GM12878 (cell line): ENCODE data around the gene CAPNS1. TPM values are rescaled to one million over a fixed set of nuclear protein-coding genes. Genes with fewer than 3 reads are reported as not detected.

Source experiments
- JUND ChIP-seq: IDR thresholded peaks from 2 replicates; pipeline ENCODE4 v1.6.1; 2012; ENCODE audit warnings: low read depth, mild to moderate bottlenecking, low read length, improper control_type of control experiment, moderate library complexity
- LARP7 ChIP-seq: fragments of 450-650 bp; IDR thresholded peaks from 2 replicates; pipeline ENCODE4 v1.6.1; 2017; ENCODE audit warnings: mild to moderate bottlenecking
- MTA3 ChIP-seq: IDR thresholded peaks from 2 replicates; pipeline ENCODE4 v1.6.1; 2012; ENCODE audit warnings: low read length, inconsistent platforms, borderline replicate concordance
- MYC ChIP-seq: IDR thresholded peaks from 2 replicates; pipeline ENCODE4 v1.6.1; 2011; ENCODE audit warnings: mild to moderate bottlenecking, low read length, moderate library complexity, inconsistent platforms; ENCODE audit not compliant: insufficient read depth, insufficient replicate concordance, insufficient read length, severe bottlenecking
- NFYB ChIP-seq: IDR thresholded peaks from 2 replicates; pipeline ENCODE4 v1.6.1; 2011; ENCODE audit warnings: low read depth, mild to moderate bottlenecking, low read length, improper control_type of control experiment, moderate library complexity; ENCODE audit not compliant: insufficient read depth
- RB1 ChIP-seq: fragments of 450-650 bp; formaldehyde crosslinking; IDR thresholded peaks from 2 replicates; pipeline ENCODE4 v1.6.1; 2017; ENCODE audit warnings: mild to moderate bottlenecking, borderline replicate concordance
- REST ChIP-seq: IDR thresholded peaks from 2 replicates; pipeline ENCODE4 v1.6.1; 2012; ENCODE audit warnings: mild to moderate bottlenecking, low read depth, low read length
- RFX5 ChIP-seq: IDR thresholded peaks from 2 replicates; pipeline ENCODE4 v1.6.1; 2011; ENCODE audit warnings: low read depth, low read length, improper control_type of control experiment
- SIN3A ChIP-seq: IDR thresholded peaks from 2 replicates; pipeline ENCODE4 v1.6.1; 2012; ENCODE audit warnings: low read depth, low read length, improper control_type of control experiment
- SREBF1 ChIP-seq: IDR thresholded peaks from 2 replicates; pipeline ENCODE4 v1.6.1; 2012; ENCODE audit warnings: mild to moderate bottlenecking, low read length
- STAT3 ChIP-seq: IDR thresholded peaks from 2 replicates; pipeline ENCODE4 v1.6.1; 2011; ENCODE audit warnings: low read depth, low read length, improper control_type of control experiment
- TCF7 ChIP-seq: IDR thresholded peaks from 2 replicates; pipeline ENCODE4 v1.6.1; 2014; ENCODE audit warnings: antibody characterized with exemption, borderline replicate concordance
- ZNF207 ChIP-seq: fragments of 450-650 bp; IDR thresholded peaks from 2 replicates; pipeline ENCODE4 v1.6.1; 2014; ENCODE audit warnings: antibody characterized with exemption, mild to moderate bottlenecking, borderline replicate concordance
- polyA plus RNA-seq, 11 experiments: library from polyadenylated mRNA; depleted of rRNA in 4 of 11; unstranded in 6 of 11; stranded (reverse) in 5 of 11; fragments of >200 nt; fragmentation: Nextera tagmentation in 4 of 11; fragmentation: Illumina TruSeq in 1 of 11; extraction: Ambion mirVana in 4 of 11; extraction: Trizol in 1 of 11; gene quantifications; 1 replicate in 1 of 11; 2 replicates in 10 of 11; pipeline versions ENCODE4 v1.2.1 to v1.2.3, GENCODE V29; 2011 to 2016; ENCODE audit warnings: inconsistent platforms in 2 of 11, missing spikeins in 2 of 11, low read depth in 1 of 11
- total RNA-seq, 4 experiments: library from RNA; depleted of rRNA in 3 of 4; stranded (reverse); fragments of >200 nt in 3 of 4; fragmentation: Illumina TruSeq in 1 of 4; extraction: Trizol in 1 of 4; gene quantifications; 2 replicates each; pipeline versions ENCODE4 v1.2.1 to v1.2.3, GENCODE V29; 2013 to 2021
- TF ChIP-seq, protein P1 (sequence below): fragments of 450-650 bp; IDR thresholded peaks from 2 replicates; pipeline ENCODE4 v1.6.1; 2016; ENCODE audit warnings: mild to moderate bottlenecking

The CAPNS1 gene
- total and polyA plus RNA-seq, 10 of the 15 experiments (the other 5 are each of a cell fraction or from before 2014, with no cell fraction given): 96.9 to 562 (median 245) TPM

- TF ChIP-seq REST (no peak), STAT3 (no peak), NFYB (no peak), ZNF207 (no peak), SIN3A (no peak), MYC (no peak), TCF7 (no peak), RFX5 (no peak), MTA3 (no peak), RB1 (no peak), SREBF1 (no peak), LARP7 (no peak), JUND (no peak)
- TF ChIP-seq, protein P1, sequence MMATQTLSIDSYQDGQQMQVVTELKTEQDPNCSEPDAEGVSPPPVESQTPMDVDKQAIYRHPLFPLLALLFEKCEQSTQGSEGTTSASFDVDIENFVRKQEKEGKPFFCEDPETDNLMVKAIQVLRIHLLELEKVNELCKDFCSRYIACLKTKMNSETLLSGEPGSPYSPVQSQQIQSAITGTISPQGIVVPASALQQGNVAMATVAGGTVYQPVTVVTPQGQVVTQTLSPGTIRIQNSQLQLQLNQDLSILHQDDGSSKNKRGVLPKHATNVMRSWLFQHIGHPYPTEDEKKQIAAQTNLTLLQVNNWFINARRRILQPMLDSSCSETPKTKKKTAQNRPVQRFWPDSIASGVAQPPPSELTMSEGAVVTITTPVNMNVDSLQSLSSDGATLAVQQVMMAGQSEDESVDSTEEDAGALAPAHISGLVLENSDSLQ: no peak
These were observed 46.2 kb upstream of the CAPNS1 start (continued) for GRCh38 chr19:36093687-36094086.
